GM23338 (cell line): ENCODE results near the gene DCT.

ENCODE experiments used
- EZH2 ChIP-seq: fragments of 200-600 bp; sonication (generic); IDR thresholded peaks from one replicate; pipeline ENCODE4 v1.8.0; 2017; ENCODE audit warnings: antibody characterized with exemption, mild to moderate bottlenecking, low read depth; ENCODE audit not compliant: unreplicated experiment
- EZH2phosphoT487 ChIP-seq: fragments of 200-600 bp; sonication (generic); IDR thresholded peaks from one replicate; pipeline ENCODE4 v1.8.1; 2018; ENCODE audit warnings: antibody characterized with exemption; ENCODE audit not compliant: unreplicated experiment
- POLR2AphosphoS5 ChIP-seq: IDR thresholded peaks from 2 replicates; pipeline ENCODE4 v1.6.1; 2016; ENCODE audit warnings: antibody characterized with exemption, low read depth
- ZNF462 ChIP-seq: fragments of 250-450 bp; sonication (Bioruptor Pico); IDR thresholded peaks from 2 replicates; pipeline ENCODE4 v1.5.0; 2020; ENCODE audit warnings: mild to moderate bottlenecking, moderate library complexity
- TF ChIP-seq, protein P1 (sequence below), 2 experiments: fragments of 200-600 bp in 1 of 2; sonication (generic) in 1 of 2; conservative IDR thresholded peaks; 2 replicates each; pipeline versions ENCODE4 v1.5.1 to v1.6.1; 2016 to 2017; ENCODE audit warnings: antibody characterized with exemption in 2 of 2, low read depth in 2 of 2, mild to moderate bottlenecking in 2 of 2, moderate library complexity in 1 of 2

- TF ChIP-seq, protein P1, sequence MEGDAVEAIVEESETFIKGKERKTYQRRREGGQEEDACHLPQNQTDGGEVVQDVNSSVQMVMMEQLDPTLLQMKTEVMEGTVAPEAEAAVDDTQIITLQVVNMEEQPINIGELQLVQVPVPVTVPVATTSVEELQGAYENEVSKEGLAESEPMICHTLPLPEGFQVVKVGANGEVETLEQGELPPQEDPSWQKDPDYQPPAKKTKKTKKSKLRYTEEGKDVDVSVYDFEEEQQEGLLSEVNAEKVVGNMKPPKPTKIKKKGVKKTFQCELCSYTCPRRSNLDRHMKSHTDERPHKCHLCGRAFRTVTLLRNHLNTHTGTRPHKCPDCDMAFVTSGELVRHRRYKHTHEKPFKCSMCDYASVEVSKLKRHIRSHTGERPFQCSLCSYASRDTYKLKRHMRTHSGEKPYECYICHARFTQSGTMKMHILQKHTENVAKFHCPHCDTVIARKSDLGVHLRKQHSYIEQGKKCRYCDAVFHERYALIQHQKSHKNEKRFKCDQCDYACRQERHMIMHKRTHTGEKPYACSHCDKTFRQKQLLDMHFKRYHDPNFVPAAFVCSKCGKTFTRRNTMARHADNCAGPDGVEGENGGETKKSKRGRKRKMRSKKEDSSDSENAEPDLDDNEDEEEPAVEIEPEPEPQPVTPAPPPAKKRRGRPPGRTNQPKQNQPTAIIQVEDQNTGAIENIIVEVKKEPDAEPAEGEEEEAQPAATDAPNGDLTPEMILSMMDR (conservative IDR thresholded peaks at IDR 0.05; ENCODE audit: low read depth in 2 of 2) = no peak
- TF ChIP-seq EZH2phosphoT487 (no peak), EZH2 (no peak), POLR2AphosphoS5 (no peak), ZNF462 (CRISPR knock-in tag) (no peak)
These were observed 65.9 kb downstream of the DCT start for GRCh38 chr13:94413598-94413944.
